RWPE1 (cell line): ENCODE results near the gene EFNA1.
"Not testable (repeated sequence)": the region's sequence is repeated elsewhere in the genome, so short reads cannot be mapped to it uniquely, and the experiment has no call there.

Source experiments
- CTCF ChIA-PET: fragments of 350-600 bp; sonication (Branson Sonifier 250); formaldehyde crosslinking; extraction: SDS; loops from one replicate; lab custom pipeline; 2021; lab: Yijun Ruan, JAX
- POLR2A ChIA-PET: fragments of 400-600 bp; formaldehyde crosslinking; extraction: SDS; loops from one replicate; lab custom pipeline; 2020; ENCODE audit warnings: antibody characterized with exemption; ENCODE audit not compliant: low non-redundant PET; lab: Yijun Ruan, JAX
- DNase-seq: peaks from one replicate; pipeline ENCODE4 v3.0.0; 2012; ENCODE audit warnings: low spot score
- H3K27ac ChIP-seq: fragments of 450-650 bp; 2 replicates; pipeline ENCODE4 v1.5.1; 2017
- TF ChIP-seq, protein P1 (sequence below): fragments of 450-650 bp; conservative IDR thresholded peaks from 2 replicates; pipeline ENCODE4 v1.5.1; 2017; ENCODE audit warnings: low read depth, mild to moderate bottlenecking

The EFNA1 gene

DNA sequence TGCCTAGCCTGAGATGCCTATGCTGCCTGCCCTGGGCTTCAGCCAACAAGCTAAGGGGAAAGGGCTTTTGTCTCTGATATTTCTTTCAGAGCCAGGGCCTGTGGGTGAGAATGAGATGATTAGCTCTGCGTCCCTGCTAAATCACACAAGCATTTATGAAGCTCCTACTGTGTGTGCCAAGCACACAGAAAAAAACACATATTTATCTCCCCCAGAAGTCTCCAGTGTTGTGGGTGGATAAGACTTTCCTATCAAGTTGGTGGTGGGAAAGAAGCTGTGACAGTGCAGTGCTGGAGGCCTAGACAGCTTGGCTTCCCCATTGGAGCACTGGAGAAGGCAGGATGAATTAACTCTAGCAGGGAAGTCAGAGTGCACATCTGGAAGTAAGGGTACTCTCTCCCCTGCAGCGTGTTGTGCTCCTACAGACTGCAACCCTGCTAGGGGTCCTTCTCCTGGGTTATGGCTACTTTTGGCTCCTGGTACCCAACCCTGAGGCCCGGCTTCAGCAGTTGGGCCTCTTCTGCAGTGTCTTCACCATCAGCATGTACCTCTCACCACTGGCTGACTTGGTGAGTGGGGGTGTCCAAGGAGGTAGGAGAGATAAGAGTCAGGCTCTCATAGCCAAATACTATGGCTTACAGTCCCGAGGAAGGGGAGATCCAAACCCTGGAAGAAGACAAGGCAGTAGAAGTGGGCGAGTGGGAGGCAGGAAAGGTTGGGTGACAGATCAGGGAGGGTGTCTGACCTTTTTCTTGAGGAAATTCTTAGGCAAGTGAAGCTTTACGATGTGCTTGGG is 9.7 kb downstream of the EFNA1 start:
- TF ChIP-seq, protein P1, sequence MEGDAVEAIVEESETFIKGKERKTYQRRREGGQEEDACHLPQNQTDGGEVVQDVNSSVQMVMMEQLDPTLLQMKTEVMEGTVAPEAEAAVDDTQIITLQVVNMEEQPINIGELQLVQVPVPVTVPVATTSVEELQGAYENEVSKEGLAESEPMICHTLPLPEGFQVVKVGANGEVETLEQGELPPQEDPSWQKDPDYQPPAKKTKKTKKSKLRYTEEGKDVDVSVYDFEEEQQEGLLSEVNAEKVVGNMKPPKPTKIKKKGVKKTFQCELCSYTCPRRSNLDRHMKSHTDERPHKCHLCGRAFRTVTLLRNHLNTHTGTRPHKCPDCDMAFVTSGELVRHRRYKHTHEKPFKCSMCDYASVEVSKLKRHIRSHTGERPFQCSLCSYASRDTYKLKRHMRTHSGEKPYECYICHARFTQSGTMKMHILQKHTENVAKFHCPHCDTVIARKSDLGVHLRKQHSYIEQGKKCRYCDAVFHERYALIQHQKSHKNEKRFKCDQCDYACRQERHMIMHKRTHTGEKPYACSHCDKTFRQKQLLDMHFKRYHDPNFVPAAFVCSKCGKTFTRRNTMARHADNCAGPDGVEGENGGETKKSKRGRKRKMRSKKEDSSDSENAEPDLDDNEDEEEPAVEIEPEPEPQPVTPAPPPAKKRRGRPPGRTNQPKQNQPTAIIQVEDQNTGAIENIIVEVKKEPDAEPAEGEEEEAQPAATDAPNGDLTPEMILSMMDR: no peak
- DNase-seq: no peak
- CTCF ChIA-PET: interaction anchor here (0.7 to 1.8 kb wide), 4 partner anchors 30 to 864 kb away, joined by 4 to 5 read pairs (median 4); no protein-coding TSS in a partner anchor
- POLR2A ChIA-PET: interaction anchor here (2.9 kb wide), 1 partner anchor 12 kb away, joined by 14 read pairs; no protein-coding TSS in a partner anchor
- H3K27ac ChIP-seq: peak overlapping the region; percentile 99

DNA sequence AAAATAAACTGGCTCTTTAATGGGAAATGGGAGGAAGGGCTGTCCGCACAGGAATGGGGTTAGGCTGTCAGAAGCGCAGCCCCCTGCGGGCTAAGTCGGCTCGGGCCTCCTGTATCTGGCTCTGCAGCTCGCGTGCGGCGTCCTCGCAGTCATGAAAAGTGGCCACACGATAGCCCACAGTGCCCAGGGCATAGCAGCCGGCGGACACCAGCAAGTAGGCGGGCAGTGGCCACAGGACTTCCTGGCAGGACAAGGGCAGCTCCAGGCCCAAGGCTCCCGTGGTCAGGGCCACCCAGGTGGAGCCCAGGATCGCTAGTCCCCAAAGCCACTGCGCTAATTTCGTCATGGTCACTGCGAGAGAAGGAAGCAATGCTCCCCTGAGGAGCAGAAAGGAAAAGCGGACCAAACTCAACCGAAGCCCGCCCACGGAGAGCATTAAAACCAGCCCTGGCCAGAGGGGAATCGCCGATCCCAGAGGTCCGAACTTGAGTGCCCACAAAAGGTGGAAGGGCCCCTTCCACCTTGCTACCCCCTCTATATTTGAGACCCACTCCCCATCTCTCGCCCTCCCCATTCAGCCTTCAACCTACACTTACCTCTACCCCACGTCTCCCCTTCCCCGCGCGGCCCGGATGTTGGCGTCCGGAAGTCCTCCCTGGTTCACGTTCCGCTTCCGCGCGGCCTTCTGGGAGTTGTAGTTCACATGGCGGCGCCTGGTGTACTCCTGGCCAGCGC is 12.4 kb downstream of the EFNA1 start, which contains the start of gene DPM3:
Gene DPM3 (minus strand): TSS at position 637 of the 735 bp plus-strand sequence. CDS start 291 bp downstream, at position 346.
- CTCF ChIA-PET: interaction anchor here (1.2 kb wide), 2 partner anchors 28 to 89 kb away, joined by 3 to 6 read pairs; partner anchors contain the start of gene ADAM15
- peak; percentile 69 for DNase-seq
- TF ChIP-seq, protein P1: no peak
- peak within 1 kb of the TSS; percentile 90 for H3K27ac ChIP-seq
- POLR2A ChIA-PET: no interaction called here

DNA sequence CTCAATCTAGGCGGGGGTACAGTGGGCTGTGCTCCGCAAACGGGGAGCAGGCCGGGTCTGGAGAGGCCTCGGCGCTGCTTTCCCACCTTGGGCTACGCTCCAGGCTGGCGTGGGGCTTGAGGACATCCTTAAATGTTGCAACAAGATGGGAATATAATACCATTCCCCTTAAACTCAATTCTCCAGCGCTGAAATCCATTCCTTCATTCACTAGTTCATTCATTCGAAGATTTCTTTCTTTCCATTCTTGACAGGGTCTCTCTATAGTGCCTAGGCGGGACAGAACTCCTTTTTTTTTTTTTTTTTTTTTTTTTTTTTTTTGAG is 12.9 kb downstream of the EFNA1 start:
- ChIA-PET CTCF (no interaction called here), POLR2A (no interaction called here)
- peak overlapping the region; percentile 90 for H3K27ac ChIP-seq
- DNase-seq: no peak
- TF ChIP-seq, protein P1: no peak

DNA sequence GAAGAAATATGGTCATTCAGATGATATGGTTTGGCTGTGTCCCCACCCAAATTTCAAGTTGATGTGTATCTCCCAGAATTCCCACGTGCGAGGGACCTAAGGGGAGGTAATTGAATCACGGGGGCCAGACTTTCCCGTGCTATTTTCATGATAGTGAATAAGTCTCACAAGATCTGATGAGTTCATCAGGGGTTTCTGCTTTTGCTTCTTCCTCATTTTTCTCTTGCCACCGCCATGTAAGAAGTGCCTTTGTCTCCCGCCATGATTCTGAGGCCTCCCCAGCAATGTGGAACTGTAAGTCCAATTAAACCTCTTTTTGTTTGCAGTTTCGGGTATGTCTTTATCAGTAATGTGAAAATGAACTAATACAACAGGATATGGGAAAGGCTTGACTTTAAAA is 14.1 kb downstream of the EFNA1 start:
- ChIA-PET CTCF (interaction anchor here (0.9 to 1.2 kb wide), 2 partner anchors 50 to 55 kb away, joined by 4 read pairs; no protein-coding TSS in a partner anchor), POLR2A (no interaction called here)
- TF ChIP-seq, protein P1: no peak
- DNase-seq: no peak
- no peak overlapping the region for H3K27ac ChIP-seq

DNA sequence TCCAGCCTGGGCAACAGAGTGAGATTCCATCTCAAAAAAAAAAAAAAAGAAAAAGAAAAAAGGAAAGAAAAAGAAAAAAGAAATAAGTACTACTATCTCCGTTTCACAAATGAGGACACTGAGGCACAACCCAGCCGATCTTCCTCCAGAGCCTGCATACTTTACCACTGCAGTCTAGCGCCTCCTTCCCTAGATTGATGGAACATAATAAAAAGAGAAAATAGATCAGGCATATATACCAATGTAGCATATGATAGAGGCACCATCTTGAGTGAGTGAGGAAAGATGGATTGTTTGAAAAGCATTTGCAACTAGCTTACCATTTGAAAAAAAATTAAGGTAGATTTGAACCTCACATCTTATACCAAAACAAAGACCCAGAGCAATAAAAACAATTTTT is 17.8 kb downstream of the EFNA1 start:
- H3K27ac ChIP-seq: no peak overlapping the region
- ChIA-PET CTCF (interaction anchor here (0.6 to 2.1 kb wide), 2 partner anchors 22 to 526 kb away, joined by 3 to 9 read pairs; no protein-coding TSS in a partner anchor), POLR2A (no interaction called here)
- TF ChIP-seq, protein P1: no peak
- DNase-seq: no peak

DNA sequence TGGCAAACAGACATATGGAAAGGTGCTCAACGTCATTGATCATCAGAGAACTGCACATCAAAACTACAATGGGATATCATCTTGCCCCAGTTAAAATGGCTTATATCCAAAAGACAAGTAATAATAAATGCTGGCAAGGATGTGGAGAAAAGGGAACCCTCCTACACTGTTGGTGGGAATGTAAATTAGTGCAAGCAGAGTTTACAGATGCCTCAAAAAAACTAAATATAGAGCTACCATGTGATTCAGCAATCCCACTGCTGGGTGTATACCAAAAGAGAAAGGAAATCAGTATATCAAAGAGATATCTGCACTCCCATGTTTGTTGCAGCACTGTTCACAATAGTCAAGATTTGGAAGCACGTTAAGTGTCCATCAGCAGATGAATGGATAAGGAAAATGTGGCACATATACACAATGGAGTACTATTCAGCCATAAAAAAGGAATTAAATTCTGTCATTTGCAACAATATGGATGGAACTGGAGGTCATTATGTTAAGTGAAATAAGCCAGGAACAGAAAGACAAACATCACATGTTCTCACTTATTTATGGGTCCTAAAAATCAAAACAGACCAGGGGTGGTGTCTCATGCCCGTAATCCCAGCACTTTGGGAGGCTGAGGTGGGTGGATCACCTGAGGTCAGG is 28.4 kb downstream of the EFNA1 start:
- CTCF ChIA-PET: interaction anchor here (1.0 kb wide), 1 partner anchor 17 kb away, joined by 5 read pairs; no protein-coding TSS in a partner anchor
- H3K27ac ChIP-seq, DNase-seq, POLR2A ChIA-PET: not testable (repeated sequence)
